Peyer's patch (tissue), 4 donors: ENCODE measurements around the gene CDKL1. TPM values are rescaled to one million over a fixed set of nuclear protein-coding genes. Genes with fewer than 3 reads are reported as not detected.

Experiments used
- DNase-seq, 3 donors: peaks; one replicate each; pipeline ENCODE4 v3.0.0-alpha.2; 2017 to 2019
- H3K27ac ChIP-seq, 4 donors: fragments of 200-600 bp; sonication (generic); one replicate each; pipeline ENCODE4 v1.5.1; 2016 to 2019
- H3K27me3 ChIP-seq, 2 donors: fragments of 200-600 bp; sonication (generic); one replicate each; pipeline ENCODE4 v1.5.1; 2019
- H3K36me3 ChIP-seq, 3 donors: fragments of 200-600 bp; sonication (generic); one replicate each; pipeline ENCODE4 v1.5.1; 2016 to 2019
- H3K4me1 ChIP-seq, 4 donors: fragments of 200-600 bp; sonication (generic); one replicate each; pipeline ENCODE4 v1.5.1; 2016 to 2019
- H3K4me3 ChIP-seq, 4 donors: fragments of 200-600 bp; sonication (generic); 1 replicate in 3 of 4; 2 replicates in 1 of 4; pipeline ENCODE4 v1.5.1; 2016 to 2019; ENCODE audit warnings: mild to moderate bottlenecking in 1 of 4
- H3K9me3 ChIP-seq, 4 donors: fragments of 200-600 bp; sonication (generic); one replicate each; pipeline ENCODE4 v1.5.1; 2016 to 2019; ENCODE audit warnings: mild to moderate bottlenecking in 1 of 4
- POLR2A ChIP-seq, 2 donors: fragments of 450-650 bp; IDR thresholded peaks; one replicate each; pipeline ENCODE4 v1.5.1; 2017; ENCODE audit warnings: antibody characterized with exemption in 2 of 2, mild to moderate bottlenecking in 2 of 2, moderate library complexity in 2 of 2
- total RNA-seq, 4 donors: library from RNA; depleted of rRNA; stranded (reverse); fragments of >200 nt; gene quantifications; one replicate each; pipeline ENCODE4 v1.1.0, GENCODE V29; 2016
- TF ChIP-seq, protein P1 (sequence below), 6 experiments: fragments of 450-650 bp in 4 of 6; fragments of 200-600 bp in 2 of 6; sonication (generic) in 1 of 6; IDR thresholded peaks; one replicate each; pipeline ENCODE4 v1.5.1; 2017 to 2019; ENCODE audit warnings: antibody characterized with exemption in 6 of 6, mild to moderate bottlenecking in 3 of 6, moderate library complexity in 1 of 6

CDKL1 gene
- total RNA-seq, 4 donors from 2014 or later = 11.3 to 20.4 (median 15.5) TPM

DNA sequence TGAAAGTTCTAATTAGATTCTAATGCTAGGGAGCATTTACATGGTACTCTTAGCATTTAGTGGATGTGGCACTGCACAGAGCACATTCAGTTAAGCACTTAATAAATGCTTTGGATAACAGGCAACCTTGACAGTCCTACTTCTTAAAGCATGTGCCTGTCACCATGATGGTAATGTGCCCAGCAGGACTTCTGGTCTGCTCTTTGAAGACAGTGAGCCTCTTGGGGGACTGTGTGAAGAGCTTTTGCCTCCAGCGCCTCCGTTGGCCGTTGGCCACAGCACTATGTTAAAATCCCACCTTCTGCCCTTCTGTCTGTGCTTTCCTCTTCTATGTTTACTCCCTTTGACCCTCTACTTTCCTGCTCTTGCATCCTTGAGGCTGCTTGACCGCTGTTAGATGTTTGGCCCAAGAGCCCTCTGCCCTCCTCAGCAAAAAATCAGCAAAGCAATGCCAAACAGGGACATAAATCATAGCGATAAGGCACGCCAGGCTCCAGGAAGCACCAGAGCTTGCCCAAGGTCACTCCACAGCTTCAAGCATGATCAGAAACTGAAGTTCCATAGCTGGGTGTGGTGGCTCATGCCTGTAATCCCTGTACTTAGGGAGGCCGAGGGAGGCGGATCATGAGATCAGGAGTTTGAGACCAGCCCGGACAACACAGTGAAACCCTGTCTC lies 8.3 kb downstream of the CDKL1 start:
- H3K9me3 ChIP-seq = no peaks in the 10 kb centered on the region
- H3K36me3 ChIP-seq = no peaks in the 10 kb centered on the region
- TF ChIP-seq, protein P1, sequence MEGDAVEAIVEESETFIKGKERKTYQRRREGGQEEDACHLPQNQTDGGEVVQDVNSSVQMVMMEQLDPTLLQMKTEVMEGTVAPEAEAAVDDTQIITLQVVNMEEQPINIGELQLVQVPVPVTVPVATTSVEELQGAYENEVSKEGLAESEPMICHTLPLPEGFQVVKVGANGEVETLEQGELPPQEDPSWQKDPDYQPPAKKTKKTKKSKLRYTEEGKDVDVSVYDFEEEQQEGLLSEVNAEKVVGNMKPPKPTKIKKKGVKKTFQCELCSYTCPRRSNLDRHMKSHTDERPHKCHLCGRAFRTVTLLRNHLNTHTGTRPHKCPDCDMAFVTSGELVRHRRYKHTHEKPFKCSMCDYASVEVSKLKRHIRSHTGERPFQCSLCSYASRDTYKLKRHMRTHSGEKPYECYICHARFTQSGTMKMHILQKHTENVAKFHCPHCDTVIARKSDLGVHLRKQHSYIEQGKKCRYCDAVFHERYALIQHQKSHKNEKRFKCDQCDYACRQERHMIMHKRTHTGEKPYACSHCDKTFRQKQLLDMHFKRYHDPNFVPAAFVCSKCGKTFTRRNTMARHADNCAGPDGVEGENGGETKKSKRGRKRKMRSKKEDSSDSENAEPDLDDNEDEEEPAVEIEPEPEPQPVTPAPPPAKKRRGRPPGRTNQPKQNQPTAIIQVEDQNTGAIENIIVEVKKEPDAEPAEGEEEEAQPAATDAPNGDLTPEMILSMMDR (IDR thresholded peaks at IDR 0.05) = no peak
- TF ChIP-seq POLR2A (IDR thresholded peaks at IDR 0.05) = no peak
- H3K27me3 ChIP-seq = no peaks in the 10 kb centered on the region
- no peak overlapping the region for H3K4me3 ChIP-seq
- no peaks in the 10 kb centered on the region for H3K4me1 ChIP-seq
- DNase-seq = peak in 2 of 3 donors; percentile 74 to 81
- peak overlapping the region in 2 of 4 donors; percentile 68 to 70 for H3K27ac ChIP-seq

DNA sequence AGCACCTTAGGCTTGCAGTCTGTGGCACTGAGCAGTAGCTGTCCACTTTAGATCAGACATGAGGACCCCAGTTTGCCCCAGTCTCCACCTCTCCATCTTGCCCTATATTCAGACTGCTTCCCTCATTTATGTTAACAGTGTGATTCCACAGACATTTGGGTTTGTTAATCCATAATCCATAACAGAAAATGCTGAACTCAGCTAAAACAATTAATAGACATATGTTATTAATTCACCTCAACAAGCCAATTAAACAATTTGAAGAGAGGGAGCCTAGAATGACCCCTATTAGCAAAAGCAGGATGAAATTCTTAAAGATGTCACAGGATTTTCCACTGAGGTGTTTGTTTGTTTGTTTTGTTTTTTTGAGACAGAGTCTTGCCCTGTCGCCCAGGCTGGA lies 9.1 kb downstream of the CDKL1 start:
- H3K27ac ChIP-seq = no peak overlapping the region
- TF ChIP-seq, protein P1 (IDR thresholded peaks at IDR 0.05) = no peak
- TF ChIP-seq POLR2A (IDR thresholded peaks at IDR 0.05) = no peak
- DNase-seq = no peak
- H3K36me3 ChIP-seq = no peaks in the 10 kb centered on the region
- no peaks in the 10 kb centered on the region for H3K27me3 ChIP-seq
- H3K9me3 ChIP-seq = no peaks in the 10 kb centered on the region
- H3K4me3 ChIP-seq = no peak overlapping the region
- H3K4me1 ChIP-seq = no peaks in the 10 kb centered on the region

DNA sequence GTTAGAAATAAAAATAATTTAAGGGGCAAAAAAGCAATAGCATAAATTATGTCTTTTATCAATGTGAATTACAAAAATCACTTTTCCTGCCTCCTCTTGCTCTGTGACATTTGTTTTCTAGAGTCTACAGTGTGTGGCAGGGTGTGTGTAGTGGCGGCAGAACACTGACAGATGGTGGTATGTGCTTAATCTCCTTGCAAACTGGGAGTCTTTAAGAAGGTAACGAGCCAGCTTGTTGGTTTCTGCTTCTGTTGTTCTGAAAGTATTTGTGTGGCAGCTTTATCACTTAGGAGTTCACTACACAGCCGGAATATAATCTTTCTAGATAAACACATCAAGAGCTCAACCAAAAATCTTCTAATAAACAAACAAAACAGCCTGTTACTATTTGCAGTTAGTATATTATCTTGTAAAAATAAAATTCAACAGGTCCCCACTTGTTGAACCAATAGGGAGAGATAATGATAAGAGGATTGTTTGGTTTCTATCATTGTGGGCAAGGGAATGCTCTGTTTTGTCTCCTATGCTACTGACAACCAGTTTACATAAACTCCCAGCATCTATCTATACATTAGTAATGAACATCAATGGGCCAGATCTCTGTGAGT lies 13.0 kb downstream of the CDKL1 start:
- H3K4me1 ChIP-seq = no peaks in the 10 kb centered on the region
- H3K4me3 ChIP-seq = no peak overlapping the region
- TF ChIP-seq POLR2A (IDR thresholded peaks at IDR 0.05) = no peak
- TF ChIP-seq, protein P1 (IDR thresholded peaks at IDR 0.05) = peak in 2 of 6 experiments; percentile 15 to 16
- H3K27ac ChIP-seq = no peak overlapping the region
- H3K9me3 ChIP-seq = no peaks in the 10 kb centered on the region
- DNase-seq = no peak
- no peaks in the 10 kb centered on the region for H3K27me3 ChIP-seq
- H3K36me3 ChIP-seq = no peaks in the 10 kb centered on the region

DNA sequence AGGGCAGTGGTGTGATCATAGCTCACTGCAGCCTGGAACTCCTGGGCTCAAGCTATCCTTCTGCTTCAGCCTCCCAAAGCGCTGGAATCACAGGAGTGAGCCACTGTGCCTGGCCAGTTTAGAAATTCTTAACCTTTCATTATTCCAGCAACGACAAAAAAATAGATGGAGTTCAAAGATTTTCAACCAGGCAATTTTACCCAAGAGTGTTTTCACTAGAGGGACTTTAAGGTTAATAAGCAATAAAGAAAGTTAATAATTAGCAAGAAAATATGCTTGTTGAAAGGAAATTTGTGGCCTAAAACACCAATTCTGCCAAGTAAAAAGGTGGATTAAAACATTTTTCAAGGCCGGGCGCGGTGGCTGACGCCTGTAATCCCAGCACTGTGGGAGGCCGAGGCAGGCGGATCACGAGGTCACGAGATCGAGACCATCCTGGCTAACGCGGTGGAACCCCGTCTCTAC lies 14.8 kb downstream of the CDKL1 start:
- Histone ChIP-seq H3K4me1 (no peaks in the 10 kb centered on the region), H3K27me3 (no peaks in the 10 kb centered on the region), H3K9me3 (no peaks in the 10 kb centered on the region), H3K27ac (peak overlapping the region in 2 of 4 donors; percentile 22 to 52), H3K36me3 (no peaks in the 10 kb centered on the region), H3K4me3 (peak overlapping the region in 2 of 4 donors; percentile 23 to 34)
- TF ChIP-seq, protein P1 (IDR thresholded peaks at IDR 0.05) = no peak
- no peak for TF ChIP-seq POLR2A (IDR thresholded peaks at IDR 0.05)
- no peak for DNase-seq

DNA sequence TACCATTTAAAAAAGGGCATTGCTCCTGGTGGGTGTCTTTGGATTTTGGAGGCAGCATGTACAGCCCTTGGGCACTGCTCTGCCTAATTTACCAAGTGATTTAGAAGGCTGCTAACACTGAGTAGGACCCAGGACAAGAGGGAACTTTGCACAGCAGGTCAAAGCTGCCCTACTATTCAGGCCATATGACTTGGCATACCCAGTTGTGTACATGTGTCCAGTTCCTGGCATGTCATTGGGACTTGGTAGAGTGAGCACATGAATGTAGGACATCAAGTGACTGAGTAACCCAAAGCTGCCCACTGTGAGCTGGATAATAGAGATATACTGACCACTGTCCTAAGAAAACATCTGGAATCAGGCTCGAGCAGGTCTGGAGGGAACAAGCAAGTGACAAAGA lies 15.7 kb downstream of the CDKL1 start:
- Histone ChIP-seq H3K4me3 (no peak overlapping the region), H3K27me3 (no peaks in the 10 kb centered on the region), H3K9me3 (no peaks in the 10 kb centered on the region), H3K4me1 (no peaks in the 10 kb centered on the region), H3K36me3 (no peaks in the 10 kb centered on the region), H3K27ac (no peak overlapping the region)
- no peak for DNase-seq
- TF ChIP-seq POLR2A (IDR thresholded peaks at IDR 0.05) = no peak
- TF ChIP-seq, protein P1 (IDR thresholded peaks at IDR 0.05) = no peak
